NCI-H69 (cell line): ENCODE data around the gene LKAAEAR1.
A peak's percentile ranks its signal among the peaks of the same experiment; 100 is the strongest.

Experiments used
- DNase-seq: peaks from one replicate; lab custom pipeline; 2025; lab: John Stamatoyannopoulos, UW

The LKAAEAR1 gene

GRCh38 chr20:64078934-64079272 is 5.3 kb downstream of the LKAAEAR1 start:
- DNase-seq, result no peak

GRCh38 chr20:64077876-64078551 is 6.2 kb downstream of the LKAAEAR1 start:
- DNase-seq, result no peak

GRCh38 chr20:64077541-64077875 is 6.7 kb downstream of the LKAAEAR1 start:
- DNase-seq, result no peak

GRCh38 chr20:64077094-64077493 is 7.1 kb downstream of the LKAAEAR1 start:
- no peak for DNase-seq

GRCh38 chr20:64076061-64076997 is 7.9 kb downstream of the LKAAEAR1 start:
- DNase-seq, result no peak

- DNase-seq, result no peak
Observed at GRCh38 chr20:64075556-64075955, 8.6 kb downstream of the LKAAEAR1 start.

- no peak for DNase-seq
Observed at GRCh38 chr20:64074963-64075362, 9.2 kb downstream of the LKAAEAR1 start.

- no peak for DNase-seq
Observed at GRCh38 chr20:64074184-64074789, 9.9 kb downstream of the LKAAEAR1 start.

- no peak for DNase-seq
Observed at GRCh38 chr20:64073476-64074183, 10.6 kb downstream of the LKAAEAR1 start.

- no peak for DNase-seq
Observed at GRCh38 chr20:64072498-64073063, 11.6 kb downstream of the LKAAEAR1 start.

- no peak for DNase-seq
Observed at GRCh38 chr20:64071341-64072332, 12.6 kb downstream of the LKAAEAR1 start.

- no peak for DNase-seq
Observed at GRCh38 chr20:64070244-64070993, 13.8 kb downstream of the LKAAEAR1 start.

- peak; percentile 9 for DNase-seq
Observed at GRCh38 chr20:64069614-64070243, 14.5 kb downstream of the LKAAEAR1 start.

GRCh38 chr20:64069209-64069613 is 15.0 kb downstream of the LKAAEAR1 start:
- DNase-seq, result no peak

GRCh38 chr20:64068386-64069208 is 15.6 kb downstream of the LKAAEAR1 start:
- DNase-seq, result peak; percentile 11

- peak; percentile 7 for DNase-seq
Observed at GRCh38 chr20:64067733-64068307, 16.4 kb downstream of the LKAAEAR1 start.

- no peak for DNase-seq
Observed at GRCh38 chr20:64067005-64067632, 17.1 kb downstream of the LKAAEAR1 start.

GRCh38 chr20:64065974-64066343 is 18.2 kb downstream of the LKAAEAR1 start:
- DNase-seq, result no peak
